ENCODE data around the gene TNNC2.

TNNC2 gene

GRCh38 chr20:45840700-45841198 lies 13.6 kb upstream of the TNNC2 start:
- H3K4me3 ChIP-seq (ENCODE audit: low read length), result no peak overlapping the region
- no peak for TF ChIP-seq CTCF (IDR thresholded peaks at IDR 0.05; ENCODE audit: insufficient read depth, low read depth, low read length, missing control alignments)
- DNase-seq (ENCODE audit: low read depth), result no peak

- DNase-seq (ENCODE audit: low read depth), result no peak
- H3K4me3 ChIP-seq (ENCODE audit: low read length), result no peak overlapping the region
- TF ChIP-seq CTCF (IDR thresholded peaks at IDR 0.05; ENCODE audit: insufficient read depth, low read depth, low read length, missing control alignments), result no peak
Observed at GRCh38 chr20:45836841-45837240, 9.7 kb upstream of the TNNC2 start.

- DNase-seq (ENCODE audit: low read depth), result peak; percentile 40
- no peak overlapping the region for H3K4me3 ChIP-seq (ENCODE audit: low read length)
- no peak for TF ChIP-seq CTCF (IDR thresholded peaks at IDR 0.05; ENCODE audit: insufficient read depth, low read depth, low read length, missing control alignments)
Observed at GRCh38 chr20:45835825-45836224, 8.7 kb upstream of the TNNC2 start.

GRCh38 chr20:45835329-45835765 lies 8.2 kb upstream of the TNNC2 start:
- no peak for TF ChIP-seq CTCF (IDR thresholded peaks at IDR 0.05; ENCODE audit: insufficient read depth, low read depth, low read length, missing control alignments)
- no peak overlapping the region for H3K4me3 ChIP-seq (ENCODE audit: low read length)

GRCh38 chr20:45834797-45835161 lies 7.7 kb upstream of the TNNC2 start:
- TF ChIP-seq CTCF (IDR thresholded peaks at IDR 0.05; ENCODE audit: insufficient read depth, low read depth, low read length, missing control alignments), result no peak
- no peak for DNase-seq (ENCODE audit: low read depth)
- peak overlapping the region; percentile 66 for H3K4me3 ChIP-seq (ENCODE audit: low read length)

More at GRCh38 chr20:45835329-45835765, 8.2 kb upstream of the TNNC2 start:
- no peak for DNase-seq (ENCODE audit: low read depth)

- peak; percentile 41 for DNase-seq (ENCODE audit: low read depth)
- peak overlapping the region; percentile 66 for H3K4me3 ChIP-seq (ENCODE audit: low read length)
- TF ChIP-seq CTCF (IDR thresholded peaks at IDR 0.05; ENCODE audit: insufficient read depth, low read depth, low read length, missing control alignments), result no peak
Observed at GRCh38 chr20:45833883-45834796, 7.0 kb upstream of the TNNC2 start.
